ENCODE results near the gene PRPH2.
"Not testable (repeated sequence)": the region's sequence is repeated elsewhere in the genome, so short reads cannot be mapped to it uniquely, and the experiment has no call there.

Gene PRPH2

DNA sequence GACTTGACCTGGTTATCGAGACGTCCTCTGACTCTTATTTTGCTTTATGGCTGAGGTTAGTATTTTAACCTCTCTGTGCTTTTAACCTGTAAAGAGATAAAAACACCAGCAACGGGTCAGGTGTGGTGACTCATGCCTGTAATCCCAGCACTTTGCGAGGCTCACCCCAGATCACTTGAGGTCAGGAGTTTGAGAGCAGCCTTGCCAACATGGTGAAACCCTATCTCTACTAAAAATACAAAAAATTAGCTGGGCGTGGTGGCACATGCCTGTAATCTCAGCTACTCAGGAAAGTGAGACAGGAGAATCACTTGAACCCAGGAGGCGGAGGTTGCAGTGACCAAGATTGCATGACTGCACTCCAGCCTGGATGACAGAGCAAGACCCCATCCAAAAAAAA is 48.0 kb downstream of the PRPH2 start:
- H3K4me1 ChIP-seq (ENCODE audit: control insufficient read depth, insufficient read depth, low read length); H3K27me3 ChIP-seq (ENCODE audit: control insufficient read depth, insufficient read depth, low read length); H3K9me3 ChIP-seq (ENCODE audit: control insufficient read depth, insufficient read depth, low read length); H3K4me3 ChIP-seq (ENCODE audit: low read depth, low read length); H3K9ac ChIP-seq (ENCODE audit: low read depth, low read length); H3K27ac ChIP-seq (ENCODE audit: low read depth, low read length): not testable (repeated sequence)
- peaks cover 93% of the 10 kb centered on the region for H3K36me3 ChIP-seq (ENCODE audit: control insufficient read depth, insufficient read depth, low read length)

DNA sequence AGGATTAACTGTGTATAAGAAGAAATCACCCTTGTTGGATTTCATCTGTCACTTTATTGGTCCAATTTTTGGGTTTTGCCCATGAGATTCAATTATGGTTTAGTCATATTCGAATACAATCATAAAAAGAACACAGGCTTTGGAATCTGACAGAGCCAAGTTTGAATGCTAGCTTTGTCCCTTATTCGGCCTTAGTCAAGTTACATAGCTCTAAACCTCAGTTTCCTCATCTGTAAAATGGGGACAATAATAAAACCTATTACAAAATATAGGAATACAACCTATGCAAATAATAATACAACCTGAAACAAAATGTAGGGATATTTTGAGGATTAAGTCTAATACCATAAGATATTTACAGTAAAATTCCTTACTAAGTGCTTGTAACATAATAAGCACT is 57.7 kb downstream of the PRPH2 start:
- Histone ChIP-seq H3K36me3 (ENCODE audit: control insufficient read depth, insufficient read depth, low read length) (peaks cover 76% of the 10 kb centered on the region), H3K27me3 (ENCODE audit: control insufficient read depth, insufficient read depth, low read length) (no peaks in the 10 kb centered on the region), H3K4me3 (ENCODE audit: low read depth, low read length) (no peak overlapping the region), H3K9me3 (ENCODE audit: control insufficient read depth, insufficient read depth, low read length) (no peaks in the 10 kb centered on the region), H3K4me1 (ENCODE audit: control insufficient read depth, insufficient read depth, low read length) (no peaks in the 10 kb centered on the region), H3K9ac (ENCODE audit: low read depth, low read length) (no peak overlapping the region), H3K27ac (ENCODE audit: low read depth, low read length) (no peak overlapping the region)

DNA sequence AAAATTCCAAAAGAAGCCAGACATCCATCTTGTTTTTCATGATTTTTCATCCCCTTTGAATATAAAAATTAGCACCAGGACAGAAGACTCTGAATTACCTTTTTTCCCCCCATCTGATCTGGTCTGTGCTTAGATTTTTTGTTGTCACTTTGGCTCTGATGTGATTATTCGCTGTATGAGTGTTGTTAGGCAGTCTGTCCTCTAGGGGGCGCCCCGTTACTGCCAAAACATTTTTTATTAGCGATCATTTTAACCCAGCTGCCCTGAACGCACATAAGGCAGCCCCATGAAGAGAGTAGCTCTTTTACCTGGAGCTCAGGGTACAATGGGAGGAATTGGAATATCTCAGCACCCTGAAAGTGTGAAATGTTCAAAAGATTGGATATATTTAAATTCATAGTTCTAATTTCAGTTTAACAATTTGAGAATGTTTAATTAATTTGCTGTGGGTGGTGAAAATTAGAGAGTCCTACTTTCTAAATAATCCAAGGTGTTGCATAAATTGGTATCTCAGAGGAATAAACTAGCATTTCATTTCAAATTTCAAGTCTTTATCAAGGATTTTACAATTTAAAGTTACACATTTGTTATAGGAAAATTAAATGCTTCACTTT is 60.8 kb downstream of the PRPH2 start:
- no peak overlapping the region for H3K4me3 ChIP-seq (ENCODE audit: low read depth, low read length)
- no peaks in the 10 kb centered on the region for H3K4me1 ChIP-seq (ENCODE audit: control insufficient read depth, insufficient read depth, low read length)
- no peaks in the 10 kb centered on the region for H3K9me3 ChIP-seq (ENCODE audit: control insufficient read depth, insufficient read depth, low read length)
- no peaks in the 10 kb centered on the region for H3K27me3 ChIP-seq (ENCODE audit: control insufficient read depth, insufficient read depth, low read length)
- peaks cover 83% of the 10 kb centered on the region for H3K36me3 ChIP-seq (ENCODE audit: control insufficient read depth, insufficient read depth, low read length)
- no peak overlapping the region for H3K9ac ChIP-seq (ENCODE audit: low read depth, low read length)
- no peak overlapping the region for H3K27ac ChIP-seq (ENCODE audit: low read depth, low read length)

DNA sequence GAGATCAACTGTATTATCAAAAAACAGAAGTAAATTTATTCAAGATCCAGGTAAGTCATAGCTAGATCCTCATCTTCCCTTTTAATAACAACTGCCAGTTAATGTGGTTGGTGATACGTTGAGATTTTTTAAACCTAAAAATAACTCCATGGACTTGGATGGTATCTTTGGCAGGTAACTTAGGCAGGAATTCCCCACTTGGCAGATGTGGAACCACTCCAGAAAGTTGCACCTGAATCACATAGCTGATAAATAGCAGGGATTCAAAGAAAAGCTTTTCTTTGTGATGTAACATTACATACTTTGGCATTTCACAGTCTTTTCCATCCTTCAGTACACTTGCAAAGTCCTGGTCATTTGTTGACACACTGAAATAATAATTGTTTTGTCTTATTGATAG is 62.6 kb downstream of the PRPH2 start:
- peaks cover 78% of the 10 kb centered on the region for H3K36me3 ChIP-seq (ENCODE audit: control insufficient read depth, insufficient read depth, low read length)
- no peak overlapping the region for H3K27ac ChIP-seq (ENCODE audit: low read depth, low read length)
- H3K9ac ChIP-seq (ENCODE audit: low read depth, low read length) = no peak overlapping the region

DNA sequence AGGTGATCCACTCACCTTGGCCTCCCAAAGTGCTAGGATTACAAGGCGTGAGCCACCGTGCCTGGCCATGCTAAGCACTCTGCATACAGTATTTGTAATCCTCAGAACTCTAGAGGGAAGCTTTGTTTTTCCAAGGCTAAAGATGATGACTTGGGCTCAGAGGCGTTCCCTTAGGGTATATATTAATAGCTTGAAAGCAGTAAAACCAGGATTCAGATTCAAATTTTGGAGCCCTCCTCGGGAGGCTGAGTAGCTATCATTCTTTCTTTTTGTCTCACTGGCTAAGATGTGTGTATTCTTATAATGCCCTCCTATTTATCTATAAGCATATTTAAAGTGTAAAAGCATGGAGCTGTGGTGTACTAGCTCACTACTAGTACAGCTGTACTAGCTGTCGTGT is 68.5 kb downstream of the PRPH2 start:
- Histone ChIP-seq H3K9me3 (ENCODE audit: control insufficient read depth, insufficient read depth, low read length) (no peaks in the 10 kb centered on the region), H3K4me1 (ENCODE audit: control insufficient read depth, insufficient read depth, low read length) (no peaks in the 10 kb centered on the region), H3K4me3 (ENCODE audit: low read depth, low read length) (no peak overlapping the region), H3K9ac (ENCODE audit: low read depth, low read length) (no peak overlapping the region), H3K27me3 (ENCODE audit: control insufficient read depth, insufficient read depth, low read length) (no peaks in the 10 kb centered on the region), H3K27ac (ENCODE audit: low read depth, low read length) (no peak overlapping the region), H3K36me3 (ENCODE audit: control insufficient read depth, insufficient read depth, low read length) (peaks cover 84% of the 10 kb centered on the region)

More for the DNA sequence above, 62.6 kb downstream of the PRPH2 start:
- Histone ChIP-seq H3K4me3 (ENCODE audit: low read depth, low read length) (no peak overlapping the region), H3K4me1 (ENCODE audit: control insufficient read depth, insufficient read depth, low read length) (no peaks in the 10 kb centered on the region), H3K9me3 (ENCODE audit: control insufficient read depth, insufficient read depth, low read length) (no peaks in the 10 kb centered on the region), H3K27me3 (ENCODE audit: control insufficient read depth, insufficient read depth, low read length) (no peaks in the 10 kb centered on the region)

DNA sequence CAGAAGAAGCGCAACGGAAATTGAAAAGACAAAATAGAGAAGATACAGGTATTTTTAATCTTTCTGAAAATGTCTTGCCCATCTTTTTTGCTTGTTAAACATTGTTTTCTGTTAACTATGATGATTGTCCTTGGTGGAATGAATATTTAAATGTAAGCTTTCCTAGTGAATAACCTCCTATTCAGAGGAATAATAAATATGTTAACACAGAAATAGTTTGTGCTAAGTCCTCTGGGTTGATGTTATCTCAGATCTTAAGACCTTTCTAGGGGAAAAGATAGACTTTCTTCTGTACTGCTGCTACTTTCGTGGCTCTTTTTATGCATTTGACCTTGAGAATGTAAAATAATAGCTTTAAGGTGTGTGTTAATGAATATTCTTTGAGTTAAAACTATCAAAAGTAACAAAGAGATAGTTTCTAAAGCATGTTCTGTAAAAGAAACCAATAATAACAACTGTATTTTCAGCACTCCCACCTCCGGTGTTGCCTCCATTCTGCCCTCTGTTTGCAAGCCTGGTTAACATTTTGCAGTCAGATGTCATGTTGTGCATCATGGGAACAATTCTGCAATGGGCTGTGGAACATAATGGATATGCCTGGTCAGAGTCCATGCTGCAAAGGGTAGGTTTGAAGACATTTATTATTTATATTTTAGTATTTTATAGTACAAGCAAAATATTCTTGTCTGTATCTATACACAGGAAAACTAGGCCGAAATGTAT is 70.2 kb downstream of the PRPH2 start:
- Histone ChIP-seq H3K27me3 (ENCODE audit: control insufficient read depth, insufficient read depth, low read length) (no peaks in the 10 kb centered on the region), H3K4me1 (ENCODE audit: control insufficient read depth, insufficient read depth, low read length) (no peaks in the 10 kb centered on the region), H3K4me3 (ENCODE audit: low read depth, low read length) (no peak overlapping the region), H3K27ac (ENCODE audit: low read depth, low read length) (no peak overlapping the region), H3K9me3 (ENCODE audit: control insufficient read depth, insufficient read depth, low read length) (no peaks in the 10 kb centered on the region), H3K36me3 (ENCODE audit: control insufficient read depth, insufficient read depth, low read length) (peaks cover 83% of the 10 kb centered on the region), H3K9ac (ENCODE audit: low read depth, low read length) (no peak overlapping the region)
